Measurements from ENCODE around the gene LRFN2.

Gene LRFN2

GRCh38 chr6:40587240-40588069, at the start of gene LRFN2:
Gene LRFN2, minus strand, starts transcription at chr6:40587364.
- DNase-seq (ENCODE audit: low spot score): peak; percentile 62

GRCh38 chr6:40634429-40634828, 47.3 kb upstream of the LRFN2 start:
- DNase-seq (ENCODE audit: low spot score): no peak

- no peak for DNase-seq (ENCODE audit: low spot score)
These were observed 44.6 kb upstream of the LRFN2 start for GRCh38 chr6:40631744-40632143.

GRCh38 chr6:40630488-40630887, 43.3 kb upstream of the LRFN2 start:
- no peak for DNase-seq (ENCODE audit: low spot score)

- no peak for DNase-seq (ENCODE audit: low spot score)
These were observed 42.9 kb upstream of the LRFN2 start for GRCh38 chr6:40630051-40630450.

- DNase-seq (ENCODE audit: low spot score): no peak
These were observed 42.3 kb upstream of the LRFN2 start for GRCh38 chr6:40629463-40629862.

- DNase-seq (ENCODE audit: low spot score): no peak
These were observed 40.2 kb upstream of the LRFN2 start for GRCh38 chr6:40627316-40627715.

GRCh38 chr6:40626886-40627285, 39.7 kb upstream of the LRFN2 start:
- DNase-seq (ENCODE audit: low spot score): no peak

- DNase-seq (ENCODE audit: low spot score): no peak
These were observed 36.8 kb upstream of the LRFN2 start for GRCh38 chr6:40623932-40624331.

GRCh38 chr6:40623178-40623577, 36.0 kb upstream of the LRFN2 start:
- no peak for DNase-seq (ENCODE audit: low spot score)

GRCh38 chr6:40620574-40621240, 33.5 kb upstream of the LRFN2 start:
- no peak for DNase-seq (ENCODE audit: low spot score)

GRCh38 chr6:40614671-40615070, 27.5 kb upstream of the LRFN2 start:
- no peak for DNase-seq (ENCODE audit: low spot score)

- no peak for DNase-seq (ENCODE audit: low spot score)
These were observed 24.7 kb upstream of the LRFN2 start for GRCh38 chr6:40611912-40612311.

GRCh38 chr6:40611434-40611833, 24.3 kb upstream of the LRFN2 start:
- DNase-seq (ENCODE audit: low spot score): no peak

- DNase-seq (ENCODE audit: low spot score): no peak
These were observed 23.1 kb upstream of the LRFN2 start for GRCh38 chr6:40610229-40610628.

- no peak for DNase-seq (ENCODE audit: low spot score)
These were observed 19.8 kb upstream of the LRFN2 start for GRCh38 chr6:40606981-40607380.

GRCh38 chr6:40606526-40606925, 19.4 kb upstream of the LRFN2 start:
- DNase-seq (ENCODE audit: low spot score): no peak

- DNase-seq (ENCODE audit: low spot score): no peak
These were observed 16.9 kb upstream of the LRFN2 start for GRCh38 chr6:40604082-40604481.

GRCh38 chr6:40599555-40599954, 12.4 kb upstream of the LRFN2 start:
- no peak for DNase-seq (ENCODE audit: low spot score)

- no peak for DNase-seq (ENCODE audit: low spot score)
These were observed 11.4 kb upstream of the LRFN2 start for GRCh38 chr6:40598516-40598915.

- no peak for DNase-seq (ENCODE audit: low spot score)
These were observed 10.1 kb upstream of the LRFN2 start for GRCh38 chr6:40597301-40597700.

- no peak for DNase-seq (ENCODE audit: low spot score)
These were observed 1.3 kb upstream of the LRFN2 start for GRCh38 chr6:40588480-40588879.

GRCh38 chr6:40588070-40588384, 863 bp upstream of the LRFN2 start:
- no peak for DNase-seq (ENCODE audit: low spot score)

All from HuH-7 (cell line).